Caki2 (cell line): ENCODE measurements around the gene XPO6. TPM values are rescaled to one million over a fixed set of nuclear protein-coding genes. Genes with fewer than 3 reads are reported as not detected.

Source experiments
- DNase-seq: peaks from one replicate; pipeline ENCODE4 v3.0.0-alpha.2; 2015; ENCODE audit warnings: low read depth
- in situ Hi-C: cut with HindIII; loops from 2 replicates; pipeline ENCODE4 v1.10.0; 2016; ENCODE audit warnings: low sequenced_read_pairs, low pct_unique_long_range_greater_than_20kb, mixed read lengths
- total RNA-seq: library from RNA; depleted of rRNA; stranded (reverse); fragments of >200 nt; shearing (Covaris generic); gene quantifications from 2 replicates; pipeline ENCODE4 v1.2.3, GENCODE V29; 2014; ENCODE audit warnings: low replicate concordance; rRNA removed

Gene XPO6
- total RNA-seq, 1 experiment from 2014 or later = 122 TPM

GRCh38 chr16:28062847-28063521 is 148.8 kb downstream of the XPO6 start:
- in situ Hi-C loops = no loop called here
- DNase-seq = no peak

DNA sequence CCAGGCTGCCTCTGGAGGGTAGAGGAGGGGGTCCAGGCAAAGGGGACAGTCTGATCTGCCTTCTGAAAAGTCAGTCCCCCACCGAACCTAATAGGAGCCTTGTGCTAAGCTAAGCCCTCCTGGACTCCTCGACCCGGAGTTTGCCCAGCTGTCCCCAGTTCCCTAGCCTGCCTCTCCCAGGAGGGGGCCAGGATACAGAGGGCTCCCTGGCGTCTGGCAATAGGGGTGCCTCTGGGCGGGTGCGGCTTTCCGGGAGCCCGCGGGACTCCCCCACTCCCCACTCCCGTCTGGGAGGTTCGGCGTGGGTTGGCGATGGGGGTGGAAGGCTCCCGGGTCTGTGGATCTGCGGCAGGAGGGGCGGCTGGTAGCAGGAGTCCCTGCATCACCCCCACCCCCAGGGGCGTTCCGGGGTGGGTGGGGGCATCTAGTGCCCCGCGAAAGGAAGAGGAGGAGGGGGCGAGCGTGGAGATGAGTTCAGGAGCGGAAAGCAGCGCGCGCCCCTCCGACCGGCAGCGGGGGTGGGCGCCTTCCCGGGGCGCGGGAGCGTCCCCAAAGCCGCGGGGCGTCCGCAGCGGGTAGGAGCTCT is 149.4 kb downstream of the XPO6 start:
- DNase-seq = no peak
- in situ Hi-C loops = no loop called here

DNA sequence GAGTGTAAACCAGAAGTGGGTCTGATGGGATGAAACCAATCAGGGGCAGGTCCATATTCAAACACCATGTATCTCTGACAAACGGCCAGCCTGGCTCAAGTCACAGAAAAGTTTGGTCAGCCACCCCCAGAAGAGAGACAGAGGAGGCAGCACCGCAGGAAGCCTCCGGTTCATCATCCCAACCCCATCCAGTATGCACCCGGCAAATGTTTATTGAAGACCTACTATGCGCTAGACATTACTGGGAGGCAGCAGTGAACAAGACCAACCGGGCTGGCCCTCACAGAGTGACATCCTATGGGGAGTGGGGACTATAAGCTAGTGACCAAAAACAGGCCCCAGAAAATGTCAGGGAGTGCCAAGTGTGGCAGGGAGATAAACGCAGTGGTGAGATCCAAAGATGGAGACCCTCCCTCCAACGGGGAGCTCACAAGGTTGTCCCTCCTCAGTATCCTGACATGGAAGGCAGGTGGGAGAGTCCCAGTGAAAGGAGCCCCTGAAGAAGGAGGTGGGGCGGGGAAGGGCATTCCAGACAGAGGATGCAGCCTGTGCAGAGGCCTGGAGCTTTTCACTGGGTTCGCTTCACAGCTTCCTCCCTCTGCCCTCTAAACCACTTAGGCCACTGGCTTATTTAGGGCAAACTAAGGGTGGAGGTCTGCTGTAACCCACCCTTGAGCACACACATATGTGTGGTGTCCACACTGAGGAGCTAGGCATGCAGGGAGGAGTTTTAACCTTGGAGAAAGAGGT is 150.2 kb downstream of the XPO6 start:
- DNase-seq = no peak
- in situ Hi-C loops = no loop called here

DNA sequence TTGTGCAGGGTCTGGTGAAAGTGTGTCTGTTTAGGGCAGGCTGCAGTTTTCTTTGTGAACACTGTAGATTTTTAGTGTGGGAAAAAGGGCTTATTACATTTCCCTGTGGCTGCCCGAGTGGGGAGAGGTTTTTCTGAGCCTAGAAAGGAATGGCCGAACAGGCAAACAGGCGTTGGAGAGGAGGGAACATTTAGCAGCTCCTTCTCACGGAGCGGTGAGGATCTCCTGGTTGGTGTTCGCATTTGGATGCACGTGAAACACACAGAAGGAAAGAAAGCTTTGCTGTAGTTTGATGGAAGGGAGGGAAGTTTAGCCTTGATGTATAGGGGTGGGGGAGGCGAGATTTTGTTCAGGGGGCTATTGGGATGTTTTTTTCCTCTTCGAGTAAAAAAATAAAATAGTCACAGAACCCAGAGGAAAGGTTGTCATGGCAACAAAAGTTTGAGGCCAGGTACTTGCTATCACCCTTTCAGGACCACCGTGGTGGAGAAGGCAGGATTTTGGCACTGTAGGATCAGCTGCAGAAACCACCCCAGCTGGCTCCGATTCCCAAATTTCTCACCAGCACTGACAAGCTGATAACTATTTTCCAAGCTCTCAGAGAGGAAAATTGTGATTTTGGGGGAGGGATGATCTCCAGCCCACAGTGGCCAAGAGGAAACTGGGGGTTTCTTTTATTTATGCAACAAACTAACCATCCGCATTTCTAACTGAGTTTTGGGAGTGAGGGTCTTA is 151.8 kb downstream of the XPO6 start:
- in situ Hi-C loops = no loop called here

GRCh38 chr16:28058839-28059589 is 152.8 kb downstream of the XPO6 start:
- no peak for DNase-seq
- in situ Hi-C loops = no loop called here

More for the DNA sequence above, 151.8 kb downstream of the XPO6 start:
- DNase-seq = no peak

GRCh38 chr16:28057949-28058348 is 153.8 kb downstream of the XPO6 start:
- in situ Hi-C loops = no loop called here
- no peak for DNase-seq

DNA sequence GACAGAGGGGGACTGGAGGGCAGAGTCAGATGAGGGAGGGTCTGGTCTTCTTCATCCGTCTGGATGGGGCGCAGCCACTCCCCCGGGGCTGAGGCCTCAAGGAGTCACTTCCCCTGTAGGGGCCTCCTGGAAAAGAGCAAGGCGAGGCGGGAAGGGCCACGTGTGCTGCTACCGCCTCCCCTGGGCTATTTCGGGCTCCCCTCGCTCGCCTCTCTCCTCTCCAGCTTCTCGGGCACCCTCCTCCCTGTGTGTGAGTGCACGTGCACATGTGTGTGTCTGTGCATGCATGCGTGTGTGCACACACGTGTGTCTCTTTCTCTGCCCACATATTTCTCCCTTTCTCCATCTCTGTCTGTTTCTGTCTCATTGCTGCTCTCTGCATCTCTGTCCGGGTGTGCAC is 158.3 kb downstream of the XPO6 start:
- DNase-seq = no peak
- in situ Hi-C loops = no loop called here

DNA sequence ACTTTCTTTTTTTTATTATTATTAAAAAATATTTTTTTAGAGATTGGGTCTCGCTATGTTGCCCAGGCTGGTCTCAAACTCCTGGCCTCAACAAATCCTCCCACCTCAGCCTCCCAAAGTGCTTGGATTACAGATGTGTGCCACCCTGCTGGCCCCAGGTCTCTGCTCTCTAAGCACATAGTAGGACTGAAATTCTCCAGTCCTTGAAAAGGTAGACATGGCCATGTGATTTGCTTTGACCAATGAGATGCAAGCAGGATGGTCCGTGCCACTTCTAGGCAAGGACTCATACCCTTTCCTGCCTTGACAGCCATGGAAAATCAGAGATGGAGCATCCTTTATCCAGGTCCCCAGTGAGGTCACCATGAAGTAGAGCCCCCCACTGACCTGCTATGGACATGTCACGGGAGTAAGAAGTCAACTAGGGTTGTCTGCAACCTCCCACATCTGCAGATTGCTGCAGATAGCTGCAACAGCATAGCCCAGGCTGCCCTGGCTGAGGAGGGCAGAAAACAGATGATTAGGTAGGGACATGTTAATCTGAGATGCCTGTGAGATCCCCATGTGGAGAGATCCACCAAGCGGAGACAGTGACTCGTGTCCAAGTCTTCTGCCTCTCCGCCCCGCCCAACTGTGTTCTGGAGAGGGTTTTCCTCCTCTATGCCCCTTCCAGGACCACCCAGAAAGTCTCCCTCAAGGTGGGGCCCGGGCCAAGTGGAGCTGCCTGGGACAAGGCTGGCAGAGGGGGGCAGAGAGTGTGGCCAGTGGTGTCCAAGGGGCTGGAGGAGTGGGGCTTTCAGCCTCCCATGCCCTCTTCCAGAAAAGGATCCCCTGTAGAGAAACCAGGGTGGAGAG is 159.3 kb downstream of the XPO6 start:
- in situ Hi-C loops = no loop called here
- no peak for DNase-seq

DNA sequence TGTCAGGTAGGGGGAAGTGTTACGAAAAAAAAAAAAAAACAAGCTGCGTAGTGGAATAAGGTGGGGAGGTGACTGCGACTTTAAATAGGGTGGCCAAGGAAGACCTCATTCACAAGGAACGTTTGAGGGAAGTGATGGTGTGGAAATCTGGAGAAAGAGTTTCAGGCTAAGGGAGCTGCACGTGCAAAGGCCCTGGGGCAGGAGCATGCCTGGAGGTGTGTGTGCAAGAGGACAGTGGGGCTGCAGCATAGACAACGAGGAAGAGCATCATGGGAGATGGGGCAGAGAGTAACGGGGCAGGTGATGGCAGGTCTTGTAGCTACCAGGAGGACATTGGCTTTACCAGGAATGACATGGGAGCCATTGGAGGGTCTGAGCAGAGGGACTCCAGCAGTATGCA is 160.3 kb downstream of the XPO6 start:
- in situ Hi-C loops = no loop called here
- DNase-seq = no peak

Other genes starting within 250 kb of the XPO6 start
- 0.67 and 2.3 TPM in 2 replicates for gene GSG1L, start 148.3 kb downstream of the XPO6 start, total RNA-seq
- 0.06 and 0.27 TPM in 2 replicates for gene SBK1, start 80.6 kb upstream of the XPO6 start, total RNA-seq
- gene NPIPB6, start 151.5 kb upstream of the XPO6 start, total RNA-seq = 0.32 TPM in 1 of 2 replicates, not detected in the other
- gene EIF3CL, start 191.9 kb upstream of the XPO6 start, total RNA-seq = 86.7 and 122 TPM in 2 replicates